Measurements from ENCODE around the gene GALNT17.

The GALNT17 gene

DNA sequence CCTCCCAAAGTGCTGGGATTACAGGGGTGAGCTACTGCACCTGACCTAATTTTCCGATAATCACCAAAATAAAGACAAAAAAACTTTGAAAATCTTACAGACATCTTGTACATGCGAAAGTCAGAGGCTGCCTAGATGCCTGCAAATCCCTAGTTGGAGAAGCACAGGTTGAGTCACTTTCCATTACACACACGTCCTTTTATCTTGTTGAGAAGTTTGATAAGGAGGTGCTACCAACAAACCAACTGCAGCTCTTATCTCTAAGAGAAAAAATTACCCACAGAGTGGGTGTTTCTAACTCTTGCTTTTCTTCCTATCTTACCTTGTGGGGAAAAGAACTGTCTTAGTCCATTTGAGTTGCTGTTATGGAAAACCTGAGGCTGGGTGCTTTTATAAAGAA, 589.8 kb downstream of the GALNT17 start:
- no peak overlapping the region for H2AK5ac ChIP-seq (ENCODE audit: low read length, severe bottlenecking)

DNA sequence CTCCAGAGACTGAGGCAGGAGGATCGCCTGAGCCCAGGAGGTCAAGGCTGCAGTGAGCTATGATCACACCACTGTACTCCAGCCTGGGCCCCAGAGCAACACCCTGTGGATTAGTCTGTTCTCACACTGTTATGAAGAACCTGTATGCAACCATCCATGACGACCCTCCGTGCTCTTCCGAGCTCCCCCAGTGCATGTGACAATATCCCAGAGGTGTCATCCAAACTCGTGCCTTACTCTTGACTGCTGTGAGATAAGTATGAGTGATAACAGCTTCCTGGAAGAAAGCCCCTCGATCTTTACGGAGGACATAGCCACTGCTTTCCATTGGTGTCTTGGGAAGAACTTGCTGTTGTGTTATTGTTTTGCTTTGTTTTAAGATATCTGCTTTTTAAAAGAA, 591.9 kb downstream of the GALNT17 start:
- H3K4me2 ChIP-seq (ENCODE audit: low read length, poor library complexity, severe bottlenecking) = no peak overlapping the region
- H3K4ac ChIP-seq (ENCODE audit: low read depth in 1 of 2, low read length in 2 of 2) = no peak overlapping the region
- H3K36me3 ChIP-seq (ENCODE audit: control insufficient read depth in 1 of 2, insufficient read depth in 2 of 2, low read depth in 1 of 2, low read length in 2 of 2) = no peaks in the 10 kb centered on the region
- H3K27ac ChIP-seq (ENCODE audit: low read length, poor library complexity, severe bottlenecking) = no peak overlapping the region
- no peak overlapping the region for H3K18ac ChIP-seq (ENCODE audit: low read depth in 1 of 2, low read length in 2 of 2)
- H2AK5ac ChIP-seq (ENCODE audit: low read length, severe bottlenecking) = no peak overlapping the region
- H3K4me1 ChIP-seq (ENCODE audit: control insufficient read depth, insufficient read depth, low read depth, low read length) = no peaks in the 10 kb centered on the region
- 17% methylated on average over 7 of the region's 7 CpGs for WGBS
- H3K14ac ChIP-seq (ENCODE audit: low read length in 2 of 2) = no peak overlapping the region
- no peak overlapping the region for H2AFZ ChIP-seq (ENCODE audit: low read depth, low read length)
- no peak overlapping the region for H3K4me3 ChIP-seq (ENCODE audit: insufficient read depth in 1 of 2, low read depth in 1 of 2, low read length in 2 of 2)
- DNase-seq = no peak
- H3K23ac ChIP-seq (ENCODE audit: low read length in 2 of 2) = no peak overlapping the region
- H4K91ac ChIP-seq (ENCODE audit: low read length) = no peak overlapping the region
- H2BK15ac ChIP-seq (ENCODE audit: low read depth, poor library complexity, severe bottlenecking) = no peak overlapping the region
- H3K27me3 ChIP-seq (ENCODE audit: control insufficient read depth in 1 of 2, insufficient read depth in 1 of 2, low read length in 2 of 2) = peaks cover 0 to 3% of the 10 kb centered on the region in 2 experiments
- H3K9me3 ChIP-seq (ENCODE audit: control insufficient read depth, low read length) = no peaks in the 10 kb centered on the region
- H2BK12ac ChIP-seq (ENCODE audit: low read length in 2 of 2) = no peak overlapping the region
- H4K8ac ChIP-seq (ENCODE audit: low read length) = no peak overlapping the region
- H2BK120ac ChIP-seq (ENCODE audit: low read depth, low read length) = no peak overlapping the region
- no peak overlapping the region for H3K9ac ChIP-seq (ENCODE audit: low read length)
- no peaks in the 10 kb centered on the region for H3K79me1 ChIP-seq (replicated peaks; ENCODE audit: low read length, poor library complexity, severe bottlenecking)
- H2BK5ac ChIP-seq (ENCODE audit: low read depth, low read length, poor library complexity, severe bottlenecking) = no peak overlapping the region

More for the DNA sequence above, 589.8 kb downstream of the GALNT17 start:
- Histone ChIP-seq H4K8ac (ENCODE audit: low read length) (no peak overlapping the region), H2BK5ac (ENCODE audit: low read depth, low read length, poor library complexity, severe bottlenecking) (no peak overlapping the region), H3K23ac (ENCODE audit: low read length in 2 of 2) (no peak overlapping the region), H4K91ac (ENCODE audit: low read length) (no peak overlapping the region), H3K79me1 (replicated peaks; ENCODE audit: low read length, poor library complexity, severe bottlenecking) (no peaks in the 10 kb centered on the region), H2BK120ac (ENCODE audit: low read depth, low read length) (no peak overlapping the region), H2AFZ (ENCODE audit: low read depth, low read length) (no peak overlapping the region), H3K18ac (ENCODE audit: low read depth in 1 of 2, low read length in 2 of 2) (no peak overlapping the region), H2BK15ac (ENCODE audit: low read depth, poor library complexity, severe bottlenecking) (no peak overlapping the region), H2BK12ac (ENCODE audit: low read length in 2 of 2) (no peak overlapping the region), H3K4me2 (ENCODE audit: low read length, poor library complexity, severe bottlenecking) (no peak overlapping the region), H3K9me3 (ENCODE audit: control insufficient read depth, low read length) (no peaks in the 10 kb centered on the region), H3K27ac (ENCODE audit: low read length, poor library complexity, severe bottlenecking) (no peak overlapping the region), H3K27me3 (ENCODE audit: control insufficient read depth in 1 of 2, insufficient read depth in 1 of 2, low read length in 2 of 2) (peaks cover 0 to 3% of the 10 kb centered on the region in 2 experiments), H3K4ac (ENCODE audit: low read depth in 1 of 2, low read length in 2 of 2) (no peak overlapping the region), H3K9ac (ENCODE audit: low read length) (no peak overlapping the region), H3K36me3 (ENCODE audit: control insufficient read depth in 1 of 2, insufficient read depth in 2 of 2, low read depth in 1 of 2, low read length in 2 of 2) (no peaks in the 10 kb centered on the region), H3K14ac (ENCODE audit: low read length in 2 of 2) (no peak overlapping the region), H3K4me3 (ENCODE audit: insufficient read depth in 1 of 2, low read depth in 1 of 2, low read length in 2 of 2) (no peak overlapping the region), H3K4me1 (ENCODE audit: control insufficient read depth, insufficient read depth, low read depth, low read length) (no peaks in the 10 kb centered on the region)
- no peak for DNase-seq
- 31% methylated on average over 3 of the region's 3 CpGs for WGBS

DNA sequence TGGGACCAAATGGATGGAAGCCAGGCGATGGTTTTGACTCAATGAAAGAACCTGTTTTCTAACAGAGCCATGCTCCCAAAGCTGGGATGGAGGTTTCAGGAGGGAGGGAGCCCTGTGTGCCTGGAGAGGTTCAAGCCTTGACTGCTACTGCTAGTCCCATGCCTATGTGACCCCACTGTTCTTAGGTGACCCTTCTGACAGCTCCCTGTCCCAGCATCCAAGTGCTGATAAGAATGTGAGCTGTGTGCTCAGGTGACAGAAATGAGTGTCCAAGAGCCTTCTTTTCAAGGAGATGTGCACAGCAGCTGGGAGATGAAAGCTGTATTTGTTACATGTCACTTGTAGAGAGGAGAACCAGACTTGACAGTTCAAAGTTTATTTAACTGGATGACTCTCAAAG, 595.4 kb downstream of the GALNT17 start:
- 86% methylated on average over 1 of the region's 1 CpG for WGBS
- Histone ChIP-seq H2BK120ac (ENCODE audit: low read depth, low read length) (no peak overlapping the region), H3K36me3 (ENCODE audit: control insufficient read depth in 1 of 2, insufficient read depth in 2 of 2, low read depth in 1 of 2, low read length in 2 of 2) (no peaks in the 10 kb centered on the region), H2AFZ (ENCODE audit: low read depth, low read length) (no peak overlapping the region), H2BK12ac (ENCODE audit: low read length in 2 of 2) (no peak overlapping the region), H3K4me2 (ENCODE audit: low read length, poor library complexity, severe bottlenecking) (no peak overlapping the region), H3K4ac (ENCODE audit: low read depth in 1 of 2, low read length in 2 of 2) (no peak overlapping the region), H3K9ac (ENCODE audit: low read length) (no peak overlapping the region), H3K18ac (ENCODE audit: low read depth in 1 of 2, low read length in 2 of 2) (no peak overlapping the region), H4K91ac (ENCODE audit: low read length) (no peak overlapping the region), H3K4me1 (ENCODE audit: control insufficient read depth, insufficient read depth, low read depth, low read length) (no peaks in the 10 kb centered on the region), H3K27ac (ENCODE audit: low read length, poor library complexity, severe bottlenecking) (no peak overlapping the region), H2BK15ac (ENCODE audit: low read depth, poor library complexity, severe bottlenecking) (no peak overlapping the region), H3K23ac (ENCODE audit: low read length in 2 of 2) (no peak overlapping the region), H2BK5ac (ENCODE audit: low read depth, low read length, poor library complexity, severe bottlenecking) (no peak overlapping the region), H3K9me3 (ENCODE audit: control insufficient read depth, low read length) (peaks cover 5% of the 10 kb centered on the region), H3K79me1 (replicated peaks; ENCODE audit: low read length, poor library complexity, severe bottlenecking) (no peaks in the 10 kb centered on the region), H4K8ac (ENCODE audit: low read length) (no peak overlapping the region), H3K27me3 (ENCODE audit: control insufficient read depth in 1 of 2, insufficient read depth in 1 of 2, low read length in 2 of 2) (peaks cover 0 to 2% of the 10 kb centered on the region in 2 experiments), H2AK5ac (ENCODE audit: low read length, severe bottlenecking) (no peak overlapping the region), H3K4me3 (ENCODE audit: insufficient read depth in 1 of 2, low read depth in 1 of 2, low read length in 2 of 2) (no peak overlapping the region), H3K14ac (ENCODE audit: low read length in 2 of 2) (no peak overlapping the region)
- no peak for DNase-seq

DNA sequence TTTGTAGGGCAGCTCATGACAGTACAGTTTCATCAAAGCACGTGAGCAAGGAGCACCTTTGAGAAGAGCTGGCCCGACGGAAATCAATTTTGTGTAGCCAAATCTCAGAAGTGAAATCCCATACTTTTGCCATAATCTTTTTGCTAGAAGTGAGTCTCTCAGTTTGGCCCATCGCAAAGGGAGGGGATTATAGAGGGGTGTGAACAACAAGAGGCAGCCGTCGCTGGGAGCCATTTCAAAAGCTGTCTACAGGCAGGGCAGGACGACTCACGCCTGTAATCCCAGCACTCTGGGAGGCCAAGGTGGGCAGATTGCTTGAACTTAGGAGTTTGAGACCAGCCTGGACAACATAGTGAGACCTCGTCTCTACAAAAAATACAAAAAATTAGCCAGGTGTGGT, 599.8 kb downstream of the GALNT17 start:
- H3K36me3 ChIP-seq (ENCODE audit: control insufficient read depth in 1 of 2, insufficient read depth in 2 of 2, low read depth in 1 of 2, low read length in 2 of 2) = no peaks in the 10 kb centered on the region
- no peak overlapping the region for H2BK15ac ChIP-seq (ENCODE audit: low read depth, poor library complexity, severe bottlenecking)
- H3K23ac ChIP-seq (ENCODE audit: low read length in 2 of 2) = no peak overlapping the region
- no peak overlapping the region for H3K4ac ChIP-seq (ENCODE audit: low read depth in 1 of 2, low read length in 2 of 2)
- no peak overlapping the region for H3K9ac ChIP-seq (ENCODE audit: low read length)
- no peak overlapping the region for H3K14ac ChIP-seq (ENCODE audit: low read length in 2 of 2)
- no peak overlapping the region for H2BK120ac ChIP-seq (ENCODE audit: low read depth, low read length)
- no peak overlapping the region for H3K27ac ChIP-seq (ENCODE audit: low read length, poor library complexity, severe bottlenecking)
- H2AFZ ChIP-seq (ENCODE audit: low read depth, low read length) = no peak overlapping the region
- DNase-seq = no peak
- H4K8ac ChIP-seq (ENCODE audit: low read length) = no peak overlapping the region
- 91% methylated on average over 9 of the region's 9 CpGs for WGBS
- no peak overlapping the region for H3K4me2 ChIP-seq (ENCODE audit: low read length, poor library complexity, severe bottlenecking)
- H2AK5ac ChIP-seq (ENCODE audit: low read length, severe bottlenecking) = no peak overlapping the region
- H3K9me3 ChIP-seq (ENCODE audit: control insufficient read depth, low read length) = peaks cover 5% of the 10 kb centered on the region
- H3K18ac ChIP-seq (ENCODE audit: low read depth in 1 of 2, low read length in 2 of 2) = no peak overlapping the region
- H3K4me1 ChIP-seq (ENCODE audit: control insufficient read depth, insufficient read depth, low read depth, low read length) = peaks cover 5% of the 10 kb centered on the region
- H2BK12ac ChIP-seq (ENCODE audit: low read length in 2 of 2) = no peak overlapping the region
- H3K4me3 ChIP-seq (ENCODE audit: insufficient read depth in 1 of 2, low read depth in 1 of 2, low read length in 2 of 2) = no peak overlapping the region
- H3K27me3 ChIP-seq (ENCODE audit: control insufficient read depth in 1 of 2, insufficient read depth in 1 of 2, low read length in 2 of 2) = no peaks in the 10 kb centered on the region
- no peak overlapping the region for H4K91ac ChIP-seq (ENCODE audit: low read length)
- H2BK5ac ChIP-seq (ENCODE audit: low read depth, low read length, poor library complexity, severe bottlenecking) = no peak overlapping the region
- no peaks in the 10 kb centered on the region for H3K79me1 ChIP-seq (replicated peaks; ENCODE audit: low read length, poor library complexity, severe bottlenecking)
